HG03066 (cell line): Measurements from ENCODE around the gene TPP1.

ENCODE experiments used
- ATAC-seq: cut with Tn5 transposase; IDR thresholded peaks from one replicate; pipeline ENCODE4 v1.9.1; 2021; ENCODE audit warnings: low read depth; ENCODE audit not compliant: unreplicated experiment

Gene TPP1

DNA sequence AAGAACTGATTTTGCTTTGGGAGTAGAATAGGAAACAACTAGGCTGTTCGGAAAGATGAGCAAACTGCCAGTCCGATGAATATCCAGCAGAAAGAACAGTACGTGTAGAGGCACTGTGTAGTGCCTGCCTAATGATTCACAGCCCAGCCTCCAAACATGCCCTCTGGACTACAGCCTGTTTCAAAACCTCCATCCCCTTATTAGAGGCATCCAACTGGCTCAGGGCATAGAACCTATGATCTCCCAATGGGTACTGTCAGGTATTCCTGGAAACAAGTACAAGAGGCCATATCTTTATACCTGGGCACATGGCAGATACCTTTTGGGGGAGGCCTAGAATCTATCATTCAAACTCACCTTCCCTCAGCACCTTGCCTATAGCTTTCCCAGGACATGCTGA lies 20.7 kb downstream of the TPP1 start:
- no peak for ATAC-seq

- ATAC-seq, result no peak
Observed at GRCh38 chr11:6596239-6596877, 22.9 kb downstream of the TPP1 start.

GRCh38 chr11:6594142-6594768 lies 25.0 kb downstream of the TPP1 start:
- no peak for ATAC-seq

DNA sequence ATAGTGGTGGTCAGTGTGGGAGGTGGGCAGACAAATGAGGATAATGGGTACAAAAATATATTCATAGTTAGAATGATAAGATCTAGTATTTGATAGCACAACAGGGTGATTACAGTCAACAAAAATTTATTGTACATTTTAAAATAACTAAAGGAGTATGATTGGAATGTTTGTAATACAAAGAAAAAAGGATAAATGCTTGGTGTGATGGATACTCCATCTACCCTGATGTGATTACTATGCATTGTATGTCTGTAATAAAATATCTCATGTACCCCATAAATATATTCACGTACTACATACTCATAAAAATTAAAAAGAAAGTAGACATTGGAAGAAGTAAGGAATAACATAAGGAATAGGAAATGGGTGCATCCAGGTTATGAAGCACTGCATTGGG lies 31.2 kb downstream of the TPP1 start:
- ATAC-seq, result no peak

DNA sequence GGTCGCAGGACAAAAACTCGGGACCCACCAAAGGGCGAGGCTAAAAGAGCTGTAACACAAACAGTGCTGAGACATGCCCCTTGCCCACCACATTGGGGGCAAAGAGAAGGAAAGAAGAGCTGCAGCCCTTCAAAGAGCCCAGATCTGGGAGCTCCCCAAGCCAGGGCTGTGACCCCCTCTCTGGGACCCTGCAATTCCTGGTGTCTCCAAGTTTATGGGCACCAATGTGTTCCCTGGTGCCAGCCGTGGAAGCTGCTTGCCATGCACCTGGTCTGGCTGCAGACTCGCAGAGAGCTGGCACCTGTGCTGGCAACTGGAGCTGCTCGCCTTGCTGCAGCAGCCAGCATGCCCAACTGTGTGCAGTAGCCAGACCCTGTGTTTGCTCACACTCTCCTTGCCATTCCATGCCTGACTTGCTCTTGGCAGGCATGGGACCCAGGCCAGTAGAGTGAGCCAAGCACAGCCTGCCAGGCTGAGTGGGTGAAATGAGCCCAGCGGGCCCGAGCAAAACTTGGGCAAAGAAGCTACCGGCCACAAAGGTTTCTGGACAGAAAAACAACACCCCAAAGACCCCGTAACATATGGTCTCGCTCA lies 31.8 kb downstream of the TPP1 start:
- ATAC-seq, result no peak

DNA sequence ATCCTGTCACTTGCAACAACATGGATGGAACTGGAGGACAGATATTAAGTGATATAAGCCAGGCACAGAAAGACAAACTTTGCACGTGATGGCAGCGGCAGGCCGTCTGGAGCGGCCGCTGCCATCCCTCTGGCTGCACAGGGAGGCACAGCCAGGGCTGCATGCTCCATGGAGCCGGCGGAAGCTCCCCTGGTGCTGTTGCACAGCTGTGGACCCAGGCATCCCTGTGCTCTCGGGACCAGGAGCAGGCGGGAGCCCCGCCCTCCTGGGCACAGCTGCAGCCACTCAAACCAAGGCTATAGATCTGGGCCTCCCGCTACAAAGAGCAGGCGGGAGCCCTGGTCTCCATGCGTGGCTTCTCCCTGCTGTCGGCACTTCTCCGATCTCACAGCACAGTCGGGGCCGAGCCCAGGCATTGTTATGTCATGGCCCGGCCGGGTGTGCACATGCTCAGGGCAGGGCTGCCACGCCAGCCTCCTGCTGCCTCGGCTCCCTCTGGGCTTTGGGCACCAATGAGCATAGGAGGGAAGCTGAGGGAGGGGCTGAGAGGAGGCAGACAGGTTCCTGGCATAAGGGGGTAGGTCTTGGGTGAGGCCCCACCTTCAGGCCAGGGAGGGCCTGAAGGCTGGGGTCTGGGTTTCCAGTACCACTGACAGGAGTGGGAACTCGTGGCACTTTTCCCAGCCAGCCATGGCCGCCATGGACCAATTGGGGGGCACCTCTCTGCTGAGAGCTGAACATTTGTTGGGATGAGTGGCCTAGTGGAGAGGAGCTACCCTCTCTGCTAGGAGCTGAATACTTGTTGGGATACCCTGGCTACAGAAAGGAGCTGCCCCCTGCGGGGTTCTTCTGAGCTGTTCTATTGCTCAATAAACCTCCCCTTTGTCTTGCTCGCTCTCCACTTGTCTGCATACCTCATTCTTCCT lies 32.5 kb downstream of the TPP1 start:
- ATAC-seq, result no peak

GRCh38 chr11:6584528-6584927 lies 34.7 kb downstream of the TPP1 start:
- ATAC-seq, result no peak

GRCh38 chr11:6583584-6583983 lies 35.6 kb downstream of the TPP1 start:
- no peak for ATAC-seq

DNA sequence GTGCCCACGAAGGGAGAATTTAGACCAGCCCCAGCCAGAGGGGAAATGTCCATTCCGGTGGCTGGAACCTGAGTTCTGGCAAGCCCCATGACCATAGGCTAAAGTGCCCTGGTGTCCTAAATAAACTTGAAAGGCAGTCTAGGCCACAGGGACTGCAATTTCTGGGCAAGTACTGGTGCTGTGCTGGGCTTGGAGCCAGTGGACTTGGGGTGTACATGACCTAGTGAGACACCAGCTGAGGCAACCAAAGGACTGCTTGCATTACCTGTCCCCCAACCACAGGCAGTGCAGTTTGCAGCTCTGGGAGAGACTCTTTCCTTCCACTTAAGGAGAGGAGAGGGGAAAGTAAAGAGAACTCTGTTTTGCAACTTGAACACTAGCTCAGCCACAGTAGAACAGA lies 39.5 kb downstream of the TPP1 start:
- no peak for ATAC-seq

DNA sequence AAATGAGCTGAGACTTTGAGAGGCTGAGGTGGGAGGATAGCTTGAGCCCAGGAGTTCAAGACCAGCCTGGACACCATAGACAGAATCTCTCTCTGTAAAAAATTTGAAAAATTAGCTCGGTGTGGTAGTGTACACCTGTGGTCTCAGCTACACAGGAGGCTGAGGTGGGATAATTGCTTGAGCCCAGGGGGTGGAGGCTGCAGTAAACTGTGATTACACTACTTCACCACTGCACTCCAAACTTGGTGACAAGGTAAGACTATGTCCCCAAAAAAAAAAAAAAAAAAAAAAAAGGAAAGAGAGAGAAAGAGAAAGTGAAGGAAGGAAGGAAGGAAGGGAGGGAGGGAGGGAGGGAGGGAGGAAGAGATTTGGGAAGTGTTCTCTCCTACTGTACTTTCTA lies 41.1 kb downstream of the TPP1 start:
- ATAC-seq, result no peak

- no peak for ATAC-seq
Observed at GRCh38 chr11:6576471-6577373, 42.5 kb downstream of the TPP1 start.

GRCh38 chr11:6574816-6575715 lies 44.2 kb downstream of the TPP1 start:
- no peak for ATAC-seq

GRCh38 chr11:6572215-6572614 lies 47.0 kb downstream of the TPP1 start:
- ATAC-seq, result no peak

DNA sequence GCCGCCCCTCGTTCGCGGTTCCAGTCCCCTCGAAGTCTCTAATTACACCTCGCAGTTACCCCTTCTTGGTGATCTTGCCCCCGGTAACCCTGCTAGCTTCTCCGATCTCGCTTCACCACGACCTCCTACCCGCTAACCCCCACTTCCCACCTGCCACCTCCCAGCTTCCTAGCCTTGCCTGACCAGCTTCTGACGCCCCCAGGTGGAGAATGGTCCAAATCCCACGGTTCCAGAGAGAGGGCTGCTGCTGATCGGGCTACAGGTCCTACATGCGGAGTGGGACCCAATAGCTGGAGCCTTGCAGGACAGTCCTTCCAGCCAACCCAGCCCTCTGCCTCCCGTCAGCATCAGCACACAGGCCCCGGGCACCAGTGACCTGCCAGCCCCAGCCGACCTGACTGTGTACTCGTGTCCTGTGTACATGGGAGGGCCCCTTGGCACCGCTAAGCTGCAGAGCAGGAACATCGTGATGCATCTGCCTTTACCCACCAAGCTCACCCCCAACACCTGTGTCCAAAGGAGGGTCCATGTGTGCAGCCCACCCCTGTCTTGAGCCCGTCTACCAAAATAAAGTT lies 47.7 kb downstream of the TPP1 start:
- no peak for ATAC-seq

DNA sequence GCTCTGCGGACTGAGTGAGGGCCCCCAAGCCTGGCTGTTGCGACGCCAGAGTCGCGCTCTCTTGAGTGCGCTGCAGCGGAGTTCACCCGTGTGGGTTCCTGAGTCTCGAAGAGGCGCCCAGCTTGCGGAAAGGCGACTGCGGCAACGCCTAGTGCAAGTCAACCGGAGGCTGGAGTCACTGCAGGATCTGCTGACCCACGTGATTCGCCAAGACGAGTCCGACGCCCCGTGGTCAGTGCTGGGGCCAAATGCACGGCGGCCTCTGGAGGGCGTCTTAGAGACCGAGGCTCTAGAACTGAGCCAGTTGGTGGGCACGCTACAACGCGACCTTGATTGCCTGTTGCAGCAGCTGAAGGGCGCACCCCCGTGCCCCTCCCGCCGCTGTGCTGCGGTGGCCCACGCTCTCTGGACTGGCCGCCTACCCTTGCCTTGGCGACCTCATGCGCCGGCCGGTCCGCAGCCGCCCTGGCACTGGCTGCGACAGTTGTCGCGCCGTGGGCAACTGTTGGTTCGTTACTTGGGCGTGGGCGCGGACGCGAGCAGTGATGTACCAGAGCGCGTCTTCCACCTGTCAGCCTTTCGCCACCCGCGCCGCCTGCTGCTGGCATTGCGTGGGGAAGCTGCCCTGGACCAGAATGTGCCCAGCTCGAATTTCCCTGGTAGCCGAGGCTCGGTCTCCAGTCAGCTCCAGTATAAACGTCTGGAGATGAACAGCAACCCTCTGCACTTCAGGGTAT lies 48.4 kb downstream of the TPP1 start:
- no peak for ATAC-seq

DNA sequence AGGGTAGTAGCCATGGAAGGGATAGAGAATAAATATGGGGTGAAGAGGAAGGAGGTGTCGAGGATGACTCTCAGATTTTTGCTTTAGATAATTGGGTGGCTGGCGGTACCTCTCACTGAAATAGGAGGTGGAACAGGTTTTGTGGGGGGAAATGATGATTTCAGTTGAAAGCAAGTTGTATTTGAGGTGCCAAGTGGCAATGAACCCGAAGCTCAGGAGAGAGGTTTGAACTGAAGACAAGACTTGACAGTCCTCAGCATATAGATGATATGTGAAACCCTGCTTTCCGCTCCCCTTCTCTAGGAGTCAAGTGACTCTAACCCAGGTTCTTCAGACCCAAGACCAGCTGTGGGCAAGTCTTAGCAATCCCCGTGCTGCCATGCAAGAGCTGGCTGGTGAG lies 49.5 kb downstream of the TPP1 start:
- ATAC-seq, result no peak

GRCh38 chr11:6568191-6568918 lies 50.9 kb downstream of the TPP1 start:
- no peak for ATAC-seq

GRCh38 chr11:6567371-6567745 lies 51.9 kb downstream of the TPP1 start:
- ATAC-seq, result no peak
